Inferior parietal cortex (tissue), 1 donor: ENCODE results near the gene AP5Z1.
"Not testable (repeated sequence)": the region's sequence is repeated elsewhere in the genome, so short reads cannot be mapped to it uniquely, and the experiment has no call there.

Experiments used
- DNase-seq: peaks from one replicate; pipeline ENCODE4 v3.0.0-alpha.2; 2016; ENCODE audit errors: extremely low spot score

Gene AP5Z1

GRCh38 chr7:4802577-4802976, 27.2 kb downstream of the AP5Z1 start:
- DNase-seq, result not testable (repeated sequence)

GRCh38 chr7:4803397-4804241, 28.2 kb downstream of the AP5Z1 start:
- no peak for DNase-seq

- no peak for DNase-seq
Observed at GRCh38 chr7:4805110-4805983, 29.9 kb downstream of the AP5Z1 start.

- no peak for DNase-seq
Observed at GRCh38 chr7:4805984-4806300, 30.5 kb downstream of the AP5Z1 start.

DNA sequence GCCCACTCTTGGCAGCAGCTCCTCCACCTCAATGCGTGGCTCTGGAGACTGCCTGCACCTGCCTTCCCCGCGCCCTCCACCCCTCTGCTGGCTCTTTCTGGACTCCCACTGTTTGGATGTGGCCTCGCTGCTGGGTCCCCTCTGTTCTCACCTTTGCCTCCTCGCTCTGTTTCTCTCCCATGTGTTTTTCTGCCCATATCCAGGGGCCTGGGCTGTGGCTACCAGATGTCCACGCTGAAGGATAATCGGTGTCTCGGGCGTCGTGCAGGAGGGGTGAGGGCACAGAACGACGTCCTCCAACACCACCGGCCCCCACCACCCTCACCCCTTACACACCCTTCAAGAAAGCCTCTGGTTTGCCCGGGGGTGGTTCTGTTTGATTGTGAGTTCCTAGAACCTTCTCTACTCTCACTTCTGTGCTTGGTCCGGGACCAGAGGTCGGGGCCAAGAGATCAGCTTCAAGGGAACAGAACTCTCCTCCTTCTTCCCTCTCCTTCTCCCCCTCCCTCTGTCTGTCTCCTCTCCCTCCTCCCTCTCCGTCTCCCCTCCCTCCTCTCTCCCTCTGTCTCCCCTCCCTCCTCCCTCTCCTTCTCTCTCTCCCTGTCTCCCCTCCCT, 31.7 kb downstream of the AP5Z1 start:
- no peak for DNase-seq

GRCh38 chr7:4807598-4808016, 32.2 kb downstream of the AP5Z1 start:
- DNase-seq, result no peak

- no peak for DNase-seq
Observed at GRCh38 chr7:4808026-4808425, 32.6 kb downstream of the AP5Z1 start.

GRCh38 chr7:4808565-4808964, 33.1 kb downstream of the AP5Z1 start:
- DNase-seq, result no peak

DNA sequence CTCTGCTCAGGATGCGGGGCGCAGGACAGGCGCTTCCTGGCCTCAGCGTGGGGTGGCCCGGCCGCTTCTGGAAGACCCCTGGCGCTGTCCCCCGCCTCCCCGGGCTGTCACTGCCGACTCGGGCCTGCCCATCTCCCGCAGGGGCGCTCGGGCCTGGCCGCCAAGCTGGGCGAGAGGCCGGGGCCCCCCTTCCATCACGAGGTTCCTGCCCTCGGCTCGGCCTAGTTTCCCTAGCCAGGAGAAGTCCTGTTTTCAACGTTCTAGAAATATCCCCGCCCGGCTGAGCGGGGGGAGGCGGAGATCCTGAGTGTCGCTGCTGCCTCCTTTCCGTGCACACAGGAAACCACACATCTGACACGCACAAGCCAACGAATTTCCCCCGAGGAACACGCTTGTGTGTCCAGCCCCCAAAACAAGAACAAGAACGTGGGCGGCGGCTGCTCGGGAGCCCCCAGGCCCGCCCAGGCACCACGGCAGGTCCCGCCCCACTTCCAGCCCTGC, 33.7 kb downstream of the AP5Z1 start:
- DNase-seq, result no peak

DNA sequence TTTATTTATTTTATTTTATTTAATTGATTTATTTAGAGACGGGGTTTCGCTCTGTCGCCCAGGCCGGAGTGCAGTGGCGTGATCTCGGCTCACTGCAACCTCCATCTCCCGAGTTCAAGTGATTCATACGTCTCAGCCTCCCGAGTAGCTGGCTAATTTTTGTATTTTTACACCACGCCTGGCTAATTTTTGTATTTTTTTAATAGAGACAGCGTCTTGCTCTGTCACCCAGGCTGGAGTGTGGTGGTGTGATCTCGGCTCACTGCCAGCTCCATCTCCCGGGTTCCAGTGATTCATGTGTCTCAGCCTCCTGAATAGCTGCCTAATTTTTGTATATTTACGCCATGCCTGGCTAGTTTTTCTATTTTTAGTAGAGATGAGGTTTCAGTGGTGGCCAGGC, 34.2 kb downstream of the AP5Z1 start:
- DNase-seq, result no peak

DNA sequence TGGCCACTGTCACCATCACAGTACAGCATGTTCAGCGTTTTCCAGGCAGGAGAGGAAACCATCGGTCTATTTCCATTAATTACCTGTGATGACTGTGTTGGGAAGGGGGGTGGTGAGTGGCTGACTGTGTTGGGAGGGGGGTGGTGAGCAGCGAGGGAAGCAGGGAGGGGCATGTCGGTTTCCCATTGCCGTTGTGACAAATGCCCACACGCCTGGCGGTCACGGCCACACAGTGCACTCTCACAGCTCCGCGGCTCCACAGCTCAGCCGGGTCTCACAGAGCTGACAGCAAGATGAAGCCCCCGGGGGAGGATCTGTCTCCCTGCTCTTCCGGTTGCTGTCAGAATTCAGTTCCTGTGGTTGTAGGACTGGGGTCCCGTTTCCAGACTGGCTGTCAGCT, 39.0 kb downstream of the AP5Z1 start:
- no peak for DNase-seq

- DNase-seq, result no peak
Observed at GRCh38 chr7:4815121-4815520, 39.7 kb downstream of the AP5Z1 start.

GRCh38 chr7:4815609-4816418, 40.4 kb downstream of the AP5Z1 start:
- DNase-seq, result no peak

DNA sequence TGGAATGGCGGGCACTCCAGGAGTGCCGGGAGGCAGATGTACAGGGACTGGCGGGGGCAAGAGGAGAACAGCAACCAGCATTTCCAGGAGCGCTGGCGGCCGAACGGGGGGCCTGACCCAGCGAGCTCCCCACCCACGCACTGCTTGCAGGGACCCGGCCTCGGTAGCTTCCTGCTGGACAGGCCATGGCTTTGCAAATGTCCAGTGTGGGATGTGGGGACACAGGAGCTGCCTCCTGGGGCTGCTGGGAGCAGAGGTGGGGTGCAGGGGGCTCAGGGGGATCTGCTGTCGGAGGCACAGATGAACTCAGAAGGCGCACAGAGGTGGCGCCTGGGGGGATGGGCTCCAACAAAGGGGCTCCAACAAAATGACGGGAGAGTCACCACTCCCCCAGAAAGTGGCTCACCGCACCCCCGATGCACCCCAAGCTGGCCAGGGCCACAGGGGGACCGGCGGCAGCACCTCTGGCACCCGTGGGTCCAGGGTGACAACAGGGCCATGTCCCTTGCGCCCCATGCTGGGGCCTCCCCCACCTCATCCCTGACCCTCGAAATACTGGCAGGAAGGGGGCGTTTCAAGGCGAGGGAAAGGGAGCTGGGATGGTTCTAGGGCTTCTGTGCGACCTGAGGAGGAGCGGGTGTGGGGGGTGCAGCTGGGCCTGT, 41.1 kb downstream of the AP5Z1 start:
- no peak for DNase-seq

GRCh38 chr7:4817178-4817901, 41.9 kb downstream of the AP5Z1 start:
- no peak for DNase-seq

- DNase-seq, result no peak
Observed at GRCh38 chr7:4818000-4818794, 42.8 kb downstream of the AP5Z1 start.

DNA sequence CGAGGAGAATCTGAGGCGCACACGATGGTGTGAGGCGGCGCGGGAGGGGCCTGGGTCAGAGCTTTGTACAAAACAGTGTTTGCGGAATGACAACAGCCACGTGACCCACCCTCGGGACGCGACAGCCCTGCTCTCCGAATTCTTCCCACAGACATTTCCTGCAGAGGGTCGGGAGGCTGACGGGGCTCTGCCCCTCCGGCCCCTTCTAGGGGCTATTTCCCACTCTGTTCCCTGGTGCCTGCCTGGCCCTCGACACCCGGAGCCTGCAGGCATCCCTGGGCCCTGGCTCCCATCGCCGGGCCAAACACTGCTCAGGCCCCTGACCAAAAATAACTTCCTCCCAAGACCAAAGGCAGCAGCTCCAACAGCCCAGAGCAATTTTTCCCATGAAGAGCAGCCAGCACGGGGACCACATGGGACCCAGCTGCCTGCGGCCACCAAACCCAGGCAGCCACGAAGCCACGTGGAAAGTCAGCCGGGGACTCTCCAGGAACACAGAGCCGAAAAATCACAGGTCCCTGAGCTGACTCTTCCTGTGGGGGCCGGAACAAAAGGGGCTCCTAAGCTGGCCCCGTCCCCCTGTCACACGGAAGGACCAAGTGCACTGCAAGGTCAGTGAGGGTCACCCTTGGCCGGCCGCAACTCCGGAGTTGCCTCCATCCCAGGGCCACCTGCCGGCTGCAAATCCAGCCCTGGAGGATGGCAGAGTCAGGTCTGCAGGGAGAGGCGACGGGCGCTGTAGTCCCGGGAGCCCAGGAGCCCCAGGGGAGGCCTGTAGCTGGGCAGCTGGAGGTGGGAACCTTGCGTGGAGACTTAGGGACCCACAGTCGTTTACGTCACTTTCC, 44.4 kb downstream of the AP5Z1 start:
- DNase-seq, result no peak

- DNase-seq, result no peak
Observed at GRCh38 chr7:4820405-4820966, 45.1 kb downstream of the AP5Z1 start.
